Measurements from ENCODE around the gene WNT1. TPM values are rescaled to one million over a fixed set of nuclear protein-coding genes. Genes with fewer than 3 reads are reported as not detected.

Gene WNT1
- total RNA-seq, 4 donors from 2014 or later = not detected

- 51 to 63% methylated on average over 12 to 14 of the region's 20 CpGs for WGBS, 2 donors
- Histone ChIP-seq H3K27ac (no peak overlapping the region), H3K4me3 (replicated peaks in 1 of 3) (no peak overlapping the region), H3K36me3 (no peaks in the 10 kb centered on the region), H3K9me3 (no peaks in the 10 kb centered on the region), H3K4me1 (peaks cover 14 to 17% of the 10 kb centered on the region in 2 donors), H3K27me3 (peaks cover 20% of the 10 kb centered on the region)
- TF ChIP-seq POLR2A (IDR thresholded peaks at IDR 0.05) (no peak), CTCF (IDR thresholded peaks at IDR 0.05) (no peak)
- intact Hi-C loops (cut with DNase I) = no loop called here
- no peak for DNase-seq
These were observed 11.8 kb upstream of the WNT1 start for GRCh38 chr12:48966177-48966895.

- Histone ChIP-seq H3K4me1 (peaks cover 21 to 23% of the 10 kb centered on the region in 2 donors), H3K27ac (no peak overlapping the region), H3K4me3 (replicated peaks in 1 of 3) (no peak overlapping the region), H3K36me3 (no peaks in the 10 kb centered on the region), H3K27me3 (peaks cover 25% of the 10 kb centered on the region), H3K9me3 (no peaks in the 10 kb centered on the region)
- DNase-seq = no peak
- WGBS, 2 donors = 78 to 81% methylated on average over 7 of the region's 7 CpGs
- intact Hi-C loops (cut with DNase I) = no loop called here
- TF ChIP-seq CTCF (IDR thresholded peaks at IDR 0.05) (no peak), POLR2A (IDR thresholded peaks at IDR 0.05) (no peak)
These were observed 10.1 kb upstream of the WNT1 start for GRCh38 chr12:48967991-48968390.

GRCh38 chr12:48968467-48968866 is 9.7 kb upstream of the WNT1 start:
- Histone ChIP-seq H3K27me3 (peaks cover 25% of the 10 kb centered on the region), H3K4me3 (replicated peaks in 1 of 3) (no peak overlapping the region), H3K27ac (no peak overlapping the region), H3K36me3 (no peaks in the 10 kb centered on the region), H3K4me1 (peaks cover 21 to 23% of the 10 kb centered on the region in 2 donors), H3K9me3 (no peaks in the 10 kb centered on the region)
- no peak for DNase-seq
- intact Hi-C loops (cut with DNase I) = no loop called here
- TF ChIP-seq POLR2A (IDR thresholded peaks at IDR 0.05) (no peak), CTCF (IDR thresholded peaks at IDR 0.05) (no peak)
- WGBS, 2 donors = 87 to 95% methylated on average over 3 of the region's 3 CpGs

- Histone ChIP-seq H3K27me3 (peaks cover 26% of the 10 kb centered on the region), H3K4me3 (replicated peaks in 1 of 3) (no peak overlapping the region), H3K27ac (no peak overlapping the region), H3K36me3 (no peaks in the 10 kb centered on the region), H3K9me3 (no peaks in the 10 kb centered on the region), H3K4me1 (peaks cover 21 to 23% of the 10 kb centered on the region in 2 donors)
- WGBS, 2 donors = 54 to 61% methylated on average over 6 to 8 of the region's 8 CpGs
- TF ChIP-seq CTCF (IDR thresholded peaks at IDR 0.05) (no peak), POLR2A (IDR thresholded peaks at IDR 0.05) (no peak)
- no peak for DNase-seq
- intact Hi-C loops (cut with DNase I) = no loop called here
These were observed 8.9 kb upstream of the WNT1 start for GRCh38 chr12:48969160-48969771.
